ENCODE results near the gene GHITM.

GRCh38 chr10:84117686-84118394, 21.5 kb upstream of the GHITM start:
- TF ChIP-seq, protein P1, sequence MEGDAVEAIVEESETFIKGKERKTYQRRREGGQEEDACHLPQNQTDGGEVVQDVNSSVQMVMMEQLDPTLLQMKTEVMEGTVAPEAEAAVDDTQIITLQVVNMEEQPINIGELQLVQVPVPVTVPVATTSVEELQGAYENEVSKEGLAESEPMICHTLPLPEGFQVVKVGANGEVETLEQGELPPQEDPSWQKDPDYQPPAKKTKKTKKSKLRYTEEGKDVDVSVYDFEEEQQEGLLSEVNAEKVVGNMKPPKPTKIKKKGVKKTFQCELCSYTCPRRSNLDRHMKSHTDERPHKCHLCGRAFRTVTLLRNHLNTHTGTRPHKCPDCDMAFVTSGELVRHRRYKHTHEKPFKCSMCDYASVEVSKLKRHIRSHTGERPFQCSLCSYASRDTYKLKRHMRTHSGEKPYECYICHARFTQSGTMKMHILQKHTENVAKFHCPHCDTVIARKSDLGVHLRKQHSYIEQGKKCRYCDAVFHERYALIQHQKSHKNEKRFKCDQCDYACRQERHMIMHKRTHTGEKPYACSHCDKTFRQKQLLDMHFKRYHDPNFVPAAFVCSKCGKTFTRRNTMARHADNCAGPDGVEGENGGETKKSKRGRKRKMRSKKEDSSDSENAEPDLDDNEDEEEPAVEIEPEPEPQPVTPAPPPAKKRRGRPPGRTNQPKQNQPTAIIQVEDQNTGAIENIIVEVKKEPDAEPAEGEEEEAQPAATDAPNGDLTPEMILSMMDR (conservative IDR thresholded peaks at IDR 0.05; ENCODE audit: low read depth, low read length) = no peak
- TF ChIP-seq POLR2A (IDR thresholded peaks at IDR 0.05; ENCODE audit: low read depth, low read length) (no peak), MXI1 (IDR thresholded peaks at IDR 0.05; ENCODE audit: borderline replicate concordance, low read depth, low read length) (no peak), MAFK (IDR thresholded peaks at IDR 0.05; ENCODE audit: low read depth, low read length) (no peak), USF2 (IDR thresholded peaks at IDR 0.05; ENCODE audit: low read depth, low read length) (no peak), SMC3 (IDR thresholded peaks at IDR 0.05; ENCODE audit: low read depth, low read length) (no peak), FOS (IDR thresholded peaks at IDR 0.05; ENCODE audit: low read depth, low read length) (no peak), CEBPB (IDR thresholded peaks at IDR 0.05; ENCODE audit: low read depth, low read length) (no peak), CHD1 (IDR thresholded peaks at IDR 0.05; ENCODE audit: low read depth, low read length) (no peak), RCOR1 (IDR thresholded peaks at IDR 0.05; ENCODE audit: insufficient replicate concordance, low read length) (no peak), RFX5 (IDR thresholded peaks at IDR 0.05; ENCODE audit: low read depth, low read length) (no peak), MAZ (IDR thresholded peaks at IDR 0.05; ENCODE audit: borderline replicate concordance, low read depth, low read length) (no peak), NFE2L2 (IDR thresholded peaks at IDR 0.05; ENCODE audit: low read depth, low read length) (no peak), BHLHE40 (IDR thresholded peaks at IDR 0.05; ENCODE audit: low read depth, low read length) (no peak)
